ENCODE results near the gene MGME1.

DNA sequence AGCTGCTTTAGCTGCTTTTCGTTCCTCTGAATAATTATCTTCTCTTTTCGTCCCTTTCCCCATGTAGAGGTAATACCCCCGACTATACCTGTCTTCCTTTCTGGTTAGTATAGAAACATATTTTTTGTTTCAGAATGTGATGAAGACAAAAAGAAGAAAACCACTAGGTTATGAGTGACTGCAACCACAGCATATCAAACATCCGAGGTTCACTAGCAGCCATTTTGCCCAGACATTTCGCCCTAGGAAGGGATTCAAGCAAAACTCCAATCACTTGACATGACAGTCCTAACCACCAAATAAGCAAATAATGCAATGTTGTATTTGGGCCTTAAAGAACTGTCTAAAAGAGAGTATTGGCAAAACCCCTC, 9.6 kb upstream of the MGME1 start:
- TF ChIP-seq SIN3A (IDR thresholded peaks at IDR 0.05; ENCODE audit: borderline replicate concordance, insufficient read depth, low read length) (no peak), POLR2AphosphoS5 (IDR thresholded peaks at IDR 0.05; ENCODE audit: low read depth, low read length) (no peak), REST (IDR thresholded peaks at IDR 0.05; ENCODE audit: insufficient read depth in 1 of 2, low read depth in 2 of 2, low read length in 2 of 2) (no peak), TAF1 (IDR thresholded peaks at IDR 0.05; ENCODE audit: borderline replicate concordance, insufficient read depth, low read length) (no peak)

Data from PFSK-1 (cell line).